Fibroblast of mammary gland (primary cell): ENCODE measurements around the gene GPR142.
"Not testable (repeated sequence)": the region's sequence is repeated elsewhere in the genome, so short reads cannot be mapped to it uniquely, and the experiment has no call there.

Experiments
- DNase-seq: peaks from one replicate; pipeline ENCODE4 v3.0.0-alpha.2; 2010; ENCODE audit warnings: low read depth
- H3K4me3 ChIP-seq: 2 replicates; pipeline ENCODE4 v1.5.1; 2011; ENCODE audit warnings: low read depth, mild to moderate bottlenecking, low read length, moderate library complexity; ENCODE audit not compliant: control insufficient read depth
- TF ChIP-seq, protein P1 (sequence below): conservative IDR thresholded peaks from 2 replicates; pipeline ENCODE4 v1.5.1; 2011; ENCODE audit warnings: low read depth, low read length, inconsistent platforms; ENCODE audit not compliant: control insufficient read depth, insufficient read depth

The GPR142 gene

GRCh38 chr17:74403512-74404137, 36.3 kb downstream of the GPR142 start:
- TF ChIP-seq, protein P1, sequence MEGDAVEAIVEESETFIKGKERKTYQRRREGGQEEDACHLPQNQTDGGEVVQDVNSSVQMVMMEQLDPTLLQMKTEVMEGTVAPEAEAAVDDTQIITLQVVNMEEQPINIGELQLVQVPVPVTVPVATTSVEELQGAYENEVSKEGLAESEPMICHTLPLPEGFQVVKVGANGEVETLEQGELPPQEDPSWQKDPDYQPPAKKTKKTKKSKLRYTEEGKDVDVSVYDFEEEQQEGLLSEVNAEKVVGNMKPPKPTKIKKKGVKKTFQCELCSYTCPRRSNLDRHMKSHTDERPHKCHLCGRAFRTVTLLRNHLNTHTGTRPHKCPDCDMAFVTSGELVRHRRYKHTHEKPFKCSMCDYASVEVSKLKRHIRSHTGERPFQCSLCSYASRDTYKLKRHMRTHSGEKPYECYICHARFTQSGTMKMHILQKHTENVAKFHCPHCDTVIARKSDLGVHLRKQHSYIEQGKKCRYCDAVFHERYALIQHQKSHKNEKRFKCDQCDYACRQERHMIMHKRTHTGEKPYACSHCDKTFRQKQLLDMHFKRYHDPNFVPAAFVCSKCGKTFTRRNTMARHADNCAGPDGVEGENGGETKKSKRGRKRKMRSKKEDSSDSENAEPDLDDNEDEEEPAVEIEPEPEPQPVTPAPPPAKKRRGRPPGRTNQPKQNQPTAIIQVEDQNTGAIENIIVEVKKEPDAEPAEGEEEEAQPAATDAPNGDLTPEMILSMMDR: no peak
- DNase-seq: no peak
- no peak overlapping the region for H3K4me3 ChIP-seq

DNA sequence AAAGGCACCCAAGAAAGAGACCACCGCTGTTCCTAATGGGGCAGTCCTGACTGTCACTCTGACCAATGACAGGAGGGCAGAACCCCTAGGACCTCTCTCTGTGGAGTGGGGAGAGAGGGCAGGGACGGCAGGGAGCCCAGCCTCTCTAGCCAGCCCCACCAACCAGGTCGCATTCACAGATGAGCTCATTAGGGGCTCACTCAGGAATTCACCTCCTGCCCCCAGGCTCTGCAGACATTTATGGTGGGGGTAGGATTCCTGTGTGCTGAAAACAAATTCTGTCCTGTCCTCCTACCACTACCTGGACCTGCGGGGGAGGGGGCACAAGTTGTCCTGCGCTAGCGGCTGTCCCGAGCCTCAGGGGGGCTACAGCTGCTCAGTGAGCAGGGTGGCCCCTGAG, 36.9 kb downstream of the GPR142 start:
- no peak overlapping the region for H3K4me3 ChIP-seq

DNA sequence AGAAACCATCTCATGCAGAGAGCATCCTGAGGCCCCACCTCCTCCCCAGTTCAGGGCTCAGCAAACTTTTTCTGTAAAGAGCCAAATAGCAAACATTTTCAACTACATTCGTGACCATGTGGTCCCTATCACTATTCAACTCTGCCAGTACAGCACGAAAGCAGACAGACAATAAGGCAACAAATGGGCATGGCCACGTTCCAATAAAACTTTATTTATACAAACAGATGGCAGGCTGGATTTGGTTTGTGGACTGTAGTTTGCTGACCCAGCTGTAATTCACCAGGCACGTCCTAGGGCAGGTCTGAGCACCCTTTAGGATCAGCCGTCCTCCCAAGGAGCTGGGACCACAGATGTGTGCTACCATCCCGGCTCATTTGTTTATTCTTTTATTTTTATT, 37.5 kb downstream of the GPR142 start:
- TF ChIP-seq, protein P1: no peak
- no peak for DNase-seq
- H3K4me3 ChIP-seq: no peak overlapping the region

More for the DNA sequence above, 36.9 kb downstream of the GPR142 start:
- TF ChIP-seq, protein P1: no peak
- no peak for DNase-seq

DNA sequence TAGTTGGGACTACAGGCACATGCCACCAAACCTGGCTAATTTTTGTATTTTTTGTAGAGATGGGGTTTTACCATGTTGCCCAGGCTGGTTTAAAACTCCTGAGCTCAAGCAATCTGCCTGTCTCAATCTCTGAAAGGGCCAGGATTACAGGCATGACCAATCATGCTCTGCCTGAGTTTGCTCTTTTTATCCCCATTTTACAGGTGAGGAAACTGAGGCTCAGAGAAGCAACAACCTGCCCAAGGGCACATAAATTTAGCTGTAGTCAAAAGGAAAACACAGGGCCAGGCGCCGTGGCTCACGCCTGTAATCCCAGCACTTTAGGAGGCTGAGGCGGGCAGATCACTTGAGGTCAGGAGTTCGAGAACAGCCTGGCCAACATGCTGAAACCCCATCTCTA, 38.0 kb downstream of the GPR142 start:
- not testable (repeated sequence) for H3K4me3 ChIP-seq, DNase-seq

DNA sequence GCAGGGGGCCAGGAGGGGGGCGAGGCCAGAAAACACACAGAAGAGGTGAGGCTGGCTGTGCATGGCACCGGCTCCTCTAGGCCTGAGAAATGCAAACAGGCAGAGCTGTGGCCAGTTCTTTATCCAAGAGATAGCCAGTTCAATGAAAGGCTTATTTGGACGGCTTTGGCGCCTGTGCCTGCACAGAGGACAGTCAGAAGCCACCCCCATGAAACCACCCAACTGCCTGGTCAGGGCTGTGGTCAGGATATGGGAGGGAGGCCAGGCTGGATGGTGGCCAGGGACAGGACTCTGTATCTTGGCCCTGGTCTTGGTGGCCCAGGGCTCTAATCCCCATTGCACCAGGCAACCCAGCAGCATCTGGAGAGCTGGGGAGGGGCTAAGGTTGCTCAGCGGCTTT, 40.1 kb downstream of the GPR142 start:
- no peak overlapping the region for H3K4me3 ChIP-seq
- TF ChIP-seq, protein P1: no peak
- DNase-seq: no peak

GRCh38 chr17:74408262-74408661, 41.0 kb downstream of the GPR142 start:
- TF ChIP-seq, protein P1: peak; percentile 7
- no peak overlapping the region for H3K4me3 ChIP-seq
- DNase-seq: peak; percentile 77

- TF ChIP-seq, protein P1: no peak
- H3K4me3 ChIP-seq: no peak overlapping the region
- no peak for DNase-seq
These were observed 41.5 kb downstream of the GPR142 start for GRCh38 chr17:74408815-74409214.
